Neural cell (in vitro differentiated cells): ENCODE data around the gene RCC2.
"Not testable (repeated sequence)": the region's sequence is repeated elsewhere in the genome, so short reads cannot be mapped to it uniquely, and the experiment has no call there.

Source experiments
- EP300 ChIP-seq: fragments of 450-650 bp; conservative IDR thresholded peaks from 2 replicates; pipeline ENCODE4 v1.6.1; 2014; ENCODE audit warnings: antibody characterized with exemption, mild to moderate bottlenecking, moderate library complexity; ENCODE audit not compliant: poor library complexity, severe bottlenecking
- EZH2 ChIP-seq: fragments of 200-600, 300-800 bp; shearing (Covaris generic), sonication (generic); IDR thresholded peaks from 2 replicates; pipeline ENCODE4 v1.6.1; 2014; ENCODE audit warnings: antibody characterized with exemption, low read length, borderline replicate concordance, mild to moderate bottlenecking; ENCODE audit not compliant: insufficient read depth, poor library complexity, severe bottlenecking

DNA sequence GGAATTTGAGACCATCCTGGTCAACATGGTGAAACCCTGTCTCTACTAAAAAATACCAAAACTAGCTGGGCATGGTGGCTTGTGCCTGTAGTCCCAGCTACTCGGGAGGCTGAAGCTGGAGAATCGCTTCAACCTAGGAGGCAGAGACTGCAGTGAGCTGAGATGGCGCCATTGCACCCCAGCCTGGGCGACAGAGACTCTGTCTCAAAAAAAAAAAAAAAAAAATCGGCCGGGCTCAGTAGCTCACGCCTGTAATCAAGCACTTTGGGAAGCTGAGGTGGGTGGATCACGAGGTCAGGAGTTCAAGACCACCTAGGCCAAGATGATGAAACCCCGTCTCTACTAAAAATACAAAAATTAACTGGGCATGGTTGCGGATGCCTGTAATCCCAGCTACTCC, 12.7 kb upstream of the RCC2 start:
- not testable (repeated sequence) for TF ChIP-seq EP300, EZH2
